Adrenal gland (tissue), 12 donors: ENCODE results near the gene TPR. TPM values are rescaled to one million over a fixed set of nuclear protein-coding genes. Genes with fewer than 3 reads are reported as not detected.

Experiments
- DNase-seq, 7 donors: peaks; one replicate each; pipeline ENCODE4 v3.0.0-alpha.2; 2019 to 2020
- H3K27ac ChIP-seq, 5 donors: fragments of 200-600 bp; sonication (generic) in 4 of 5; 1 replicate in 3 of 5; 2 replicates in 2 of 5; pipeline versions ENCODE4 v1.5.1 to v1.8.0; 2016 to 2020; ENCODE audit warnings: mild to moderate bottlenecking in 1 of 5
- H3K27me3 ChIP-seq: fragments of 200-600 bp; 2 replicates; pipeline ENCODE4 v1.8.0; 2021
- H3K36me3 ChIP-seq, 2 donors: fragments of 200-600 bp; replicated peaks in 1 of 2; 1 replicate in 1 of 2; 2 replicates in 1 of 2; pipeline versions ENCODE4 v1.5.1 to v1.8.0; 2018 to 2022
- H3K4me1 ChIP-seq, 2 donors: fragments of 200-600 bp; replicated peaks in 1 of 2; 1 replicate in 1 of 2; 2 replicates in 1 of 2; pipeline versions ENCODE4 v1.5.1 to v1.8.0; 2018 to 2021
- H3K4me3 ChIP-seq, 4 donors: fragments of 200-600 bp; sonication (generic) in 3 of 4; one replicate each; pipeline ENCODE4 v1.5.1; 2016 to 2018
- H3K9me3 ChIP-seq, 3 donors: fragments of 200-600 bp; sonication (generic) in 1 of 3; replicated peaks in 1 of 3; 1 replicate in 2 of 3; 2 replicates in 1 of 3; pipeline versions ENCODE4 v1.5.1 to v1.8.0; 2016 to 2021
- POLR2A ChIP-seq, 2 donors: fragments of 450-650 bp; IDR thresholded peaks; one replicate each; pipeline ENCODE4 v1.6.1; 2017; ENCODE audit warnings: antibody characterized with exemption in 2 of 2, mild to moderate bottlenecking in 2 of 2, moderate library complexity in 1 of 2
- WGBS, 4 donors: extraction: QIAGEN DNeasy Blood & Tissue Kit in 2 of 4; methylation state at CpG; one replicate each; pipeline versions ENCODE4 v1.1.5 to v1.1.7; 2013 to 2017; 5-methylcytosine and 5-hydroxymethylcytosine counted together
- intact Hi-C, 2 donors: fragments of 100-400 bp; cut with DNase I; formaldehyde crosslinking; loops; one replicate each; pipeline versions ENCODE4 v1.14.1 to v1.15.0; 2022 to 2023
- polyA plus RNA-seq, 3 donors: library from polyadenylated mRNA; stranded (reverse); fragments of 200-250 nt in 2 of 3; fragments of 350-450 nt in 1 of 3; fragmentation: Illumina TruSeq in 1 of 3; extraction: RNeasy Lipid Tissue Mini Kit (QIAGEN cat#74804) in 1 of 3; gene quantifications; one replicate each; pipeline ENCODE4 v1.2.3, GENCODE V29; 2013 to 2014
- total RNA-seq, 9 donors: library from RNA; depleted of rRNA in 4 of 9; stranded (reverse); fragments of >200 nt in 4 of 9; fragments of 120-200 nt in 1 of 9; fragmentation: NEBNext Ultra II Directional in 1 of 9; extraction: Animal tissue kit (Norgen Biotek cat#: 25700) in 1 of 9; gene quantifications; one replicate each; pipeline versions ENCODE4 v1.1.0 to v1.2.4, GENCODE V29; 2013 to 2023
- TF ChIP-seq, protein P1 (sequence below), 6 experiments: fragments of 450-650 bp in 4 of 6; fragments of 200-600 bp in 2 of 6; sonication (generic) in 1 of 6; IDR thresholded peaks; 1 replicate in 5 of 6; 2 replicates in 1 of 6; pipeline versions ENCODE4 v1.5.1 to v1.8.0; 2016 to 2021; ENCODE audit warnings: antibody characterized with exemption in 6 of 6, mild to moderate bottlenecking in 2 of 6, moderate library complexity in 1 of 6
- donor health status: healthy with polysubstance abuse.
- donor health status: Bipolar disorder and iron deficiency.
- donor health status: DM: yes; HTN: yes; CAD: no.
- donor health status: DM: no; HTN: no; CAD: no.
- donor health status: DM: no; HTN: no; CAD: no.
- donor health status: DM: yes; HTN: yes; CAD: no.

TPR gene
- total and polyA plus RNA-seq, 12 donors, result 24.2 to 99.2 (median 57.0) TPM

- WGBS, 4 donors, result 77 to 90% (median 86%) methylated on average over 6 of the region's 6 CpGs
- TF ChIP-seq, protein P1, sequence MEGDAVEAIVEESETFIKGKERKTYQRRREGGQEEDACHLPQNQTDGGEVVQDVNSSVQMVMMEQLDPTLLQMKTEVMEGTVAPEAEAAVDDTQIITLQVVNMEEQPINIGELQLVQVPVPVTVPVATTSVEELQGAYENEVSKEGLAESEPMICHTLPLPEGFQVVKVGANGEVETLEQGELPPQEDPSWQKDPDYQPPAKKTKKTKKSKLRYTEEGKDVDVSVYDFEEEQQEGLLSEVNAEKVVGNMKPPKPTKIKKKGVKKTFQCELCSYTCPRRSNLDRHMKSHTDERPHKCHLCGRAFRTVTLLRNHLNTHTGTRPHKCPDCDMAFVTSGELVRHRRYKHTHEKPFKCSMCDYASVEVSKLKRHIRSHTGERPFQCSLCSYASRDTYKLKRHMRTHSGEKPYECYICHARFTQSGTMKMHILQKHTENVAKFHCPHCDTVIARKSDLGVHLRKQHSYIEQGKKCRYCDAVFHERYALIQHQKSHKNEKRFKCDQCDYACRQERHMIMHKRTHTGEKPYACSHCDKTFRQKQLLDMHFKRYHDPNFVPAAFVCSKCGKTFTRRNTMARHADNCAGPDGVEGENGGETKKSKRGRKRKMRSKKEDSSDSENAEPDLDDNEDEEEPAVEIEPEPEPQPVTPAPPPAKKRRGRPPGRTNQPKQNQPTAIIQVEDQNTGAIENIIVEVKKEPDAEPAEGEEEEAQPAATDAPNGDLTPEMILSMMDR (IDR thresholded peaks at IDR 0.05), result no peak
- TF ChIP-seq POLR2A (IDR thresholded peaks at IDR 0.05), result no peak
- no peaks in the 10 kb centered on the region for H3K4me1 ChIP-seq
- H3K27me3 ChIP-seq, result no peaks in the 10 kb centered on the region
- intact Hi-C loops, result no loop called here
- no peaks in the 10 kb centered on the region for H3K9me3 ChIP-seq
- no peak overlapping the region for H3K4me3 ChIP-seq
- no peak for DNase-seq
- no peaks in the 10 kb centered on the region for H3K36me3 ChIP-seq
- H3K27ac ChIP-seq, result no peak overlapping the region
These were observed 104.0 kb downstream of the TPR start for GRCh38 chr1:186271032-186271431.

Other genes with a start within 250 kb of the TPR start
- gene PRG4, start 79.0 kb downstream of the TPR start, total RNA-seq, result under 1 TPM in 7 of 9 donors, not detected in 2; 0.09 to 0.95 (median 0.19) TPM
- gene PRG4, start 79.0 kb downstream of the TPR start, polyA plus RNA-seq, result 1 to 10 TPM in 2 of 3 donors, under 1 TPM in 1; 0.72 to 2.6 (median 1.4) TPM
- gene ODR4, start 585 bp upstream of the TPR start, total RNA-seq, result 10 to 100 TPM; 15.6 to 44.2 (median 22.9) TPM
- gene ODR4, start 585 bp upstream of the TPR start, polyA plus RNA-seq, result 10 to 100 TPM; 22.6 to 46.3 (median 32.4) TPM
- not detected for gene PDC, start 85.9 kb upstream of the TPR start, total RNA-seq
- not detected for gene PDC, start 85.9 kb upstream of the TPR start, polyA plus RNA-seq